Measurements from ENCODE around the gene ACAD9.
A peak's percentile ranks its signal among the peaks of the same experiment; 100 is the strongest.
"Not testable (repeated sequence)": the region's sequence is repeated elsewhere in the genome, so short reads cannot be mapped to it uniquely, and the experiment has no call there.

ACAD9 gene

DNA sequence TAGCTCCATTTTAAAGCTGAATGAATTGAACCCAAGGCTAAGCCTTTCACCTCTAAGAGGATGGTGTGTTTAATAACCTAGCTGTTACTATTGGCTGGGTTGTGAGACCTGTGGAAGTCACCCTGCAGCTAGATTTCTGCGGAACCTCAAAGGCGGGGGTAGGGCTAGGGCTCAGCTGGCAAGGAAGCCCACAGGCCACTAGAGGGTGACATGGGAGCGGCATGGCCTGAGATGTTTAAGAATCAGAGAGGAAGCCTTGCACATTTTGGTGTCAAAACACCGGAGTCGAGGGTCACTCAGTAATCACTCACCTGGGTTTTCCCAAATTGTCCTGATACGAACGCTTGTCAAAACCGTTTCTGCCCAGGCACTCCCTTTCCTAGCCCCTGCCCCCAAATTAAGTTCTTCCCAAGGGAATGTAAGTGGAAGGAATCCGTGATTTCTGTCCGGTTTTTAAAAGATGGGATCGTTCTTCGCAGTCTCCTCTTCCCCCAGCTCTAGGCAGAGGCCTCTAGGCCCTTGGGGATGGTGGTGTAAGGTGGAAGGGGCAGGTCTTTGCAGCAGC is 3.8 kb upstream of the ACAD9 start:
- ChIA-PET CTCF (interaction anchor here (0.6 to 1.8 kb wide), 5 partner anchors 9 to 258 kb away, joined by 3 to 7 read pairs (median 3); no protein-coding TSS in a partner anchor), POLR2A (interaction anchor here (1.0 to 1.5 kb wide), 3 partner anchors 8 to 178 kb away, joined by 4 to 5 read pairs (median 4); no protein-coding TSS in a partner anchor)
- peak; percentile 70 for DNase-seq (ENCODE audit: extremely low spot score)
- TF ChIP-seq FOXM1 (IDR thresholded peaks at IDR 0.05; ENCODE audit: borderline replicate concordance) (no peak), L3MBTL2 (conservative IDR thresholded peaks at IDR 0.05) (no peak), ZNF384 (IDR thresholded peaks at IDR 0.05) (no peak), NFRKB (IDR thresholded peaks at IDR 0.05) (no peak)
- TF ChIP-seq, protein P1, sequence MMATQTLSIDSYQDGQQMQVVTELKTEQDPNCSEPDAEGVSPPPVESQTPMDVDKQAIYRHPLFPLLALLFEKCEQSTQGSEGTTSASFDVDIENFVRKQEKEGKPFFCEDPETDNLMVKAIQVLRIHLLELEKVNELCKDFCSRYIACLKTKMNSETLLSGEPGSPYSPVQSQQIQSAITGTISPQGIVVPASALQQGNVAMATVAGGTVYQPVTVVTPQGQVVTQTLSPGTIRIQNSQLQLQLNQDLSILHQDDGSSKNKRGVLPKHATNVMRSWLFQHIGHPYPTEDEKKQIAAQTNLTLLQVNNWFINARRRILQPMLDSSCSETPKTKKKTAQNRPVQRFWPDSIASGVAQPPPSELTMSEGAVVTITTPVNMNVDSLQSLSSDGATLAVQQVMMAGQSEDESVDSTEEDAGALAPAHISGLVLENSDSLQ (IDR thresholded peaks at IDR 0.05): no peak

DNA sequence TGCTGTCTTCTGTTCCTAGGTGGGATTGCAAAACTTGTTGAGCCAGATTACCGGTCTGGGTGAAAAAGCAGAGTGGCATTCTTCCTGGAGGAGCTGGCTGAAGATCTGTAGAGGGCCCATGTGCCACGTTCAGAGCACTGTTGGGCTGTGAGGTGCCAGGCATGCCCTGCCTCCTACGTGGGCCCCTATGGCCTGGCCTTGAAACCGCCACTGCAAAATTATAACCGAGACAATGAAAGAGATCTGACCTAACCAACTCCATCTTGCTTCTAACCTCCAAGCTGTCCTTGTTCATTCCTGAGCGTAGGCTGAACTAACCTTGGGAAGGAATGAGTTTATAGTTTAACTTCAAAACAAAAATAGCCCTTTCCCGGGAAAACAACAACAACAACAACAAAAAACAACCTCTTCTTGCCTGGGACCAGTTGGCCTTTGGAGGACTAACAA is 1.4 kb upstream of the ACAD9 start:
- ChIA-PET CTCF (interaction anchor here (0.8 to 2.8 kb wide), 2 partner anchors 195 to 198 kb away, joined by 3 to 8 read pairs; no protein-coding TSS in a partner anchor), POLR2A (interaction anchor here (0.6 to 2.8 kb wide), 14 partner anchors 10 to 228 kb away, joined by 3 to 17 read pairs (median 4); partner anchors contain the start of gene RPN1)
- DNase-seq (ENCODE audit: extremely low spot score): no peak
- no peak for TF ChIP-seq HDGF (IDR thresholded peaks at IDR 0.05; ENCODE audit: borderline replicate concordance)
- no peak for TF ChIP-seq SP1 (IDR thresholded peaks at IDR 0.05)
- TF ChIP-seq FOXK2 (IDR thresholded peaks at IDR 0.05): no peak
- TF ChIP-seq LEF1 (IDR thresholded peaks at IDR 0.05; ENCODE audit: borderline replicate concordance): no peak
- TF ChIP-seq CTBP1 (IDR thresholded peaks at IDR 0.05; ENCODE audit: borderline replicate concordance): no peak
- TF ChIP-seq BHLHE40 (IDR thresholded peaks at IDR 0.05; ENCODE audit: borderline replicate concordance): no peak
- TF ChIP-seq SUZ12 (IDR thresholded peaks at IDR 0.05): no peak
- TF ChIP-seq, protein P1 (IDR thresholded peaks at IDR 0.05): no peak
- TF ChIP-seq TARDBP (IDR thresholded peaks at IDR 0.05): no peak
- TF ChIP-seq ZNF384 (IDR thresholded peaks at IDR 0.05): no peak
- TF ChIP-seq ELF4 (IDR thresholded peaks at IDR 0.05): no peak
- TF ChIP-seq ARNT (IDR thresholded peaks at IDR 0.05): no peak
- TF ChIP-seq FOXM1 (IDR thresholded peaks at IDR 0.05; ENCODE audit: borderline replicate concordance): no peak
- TF ChIP-seq FOXA1 (IDR thresholded peaks at IDR 0.05): no peak

DNA sequence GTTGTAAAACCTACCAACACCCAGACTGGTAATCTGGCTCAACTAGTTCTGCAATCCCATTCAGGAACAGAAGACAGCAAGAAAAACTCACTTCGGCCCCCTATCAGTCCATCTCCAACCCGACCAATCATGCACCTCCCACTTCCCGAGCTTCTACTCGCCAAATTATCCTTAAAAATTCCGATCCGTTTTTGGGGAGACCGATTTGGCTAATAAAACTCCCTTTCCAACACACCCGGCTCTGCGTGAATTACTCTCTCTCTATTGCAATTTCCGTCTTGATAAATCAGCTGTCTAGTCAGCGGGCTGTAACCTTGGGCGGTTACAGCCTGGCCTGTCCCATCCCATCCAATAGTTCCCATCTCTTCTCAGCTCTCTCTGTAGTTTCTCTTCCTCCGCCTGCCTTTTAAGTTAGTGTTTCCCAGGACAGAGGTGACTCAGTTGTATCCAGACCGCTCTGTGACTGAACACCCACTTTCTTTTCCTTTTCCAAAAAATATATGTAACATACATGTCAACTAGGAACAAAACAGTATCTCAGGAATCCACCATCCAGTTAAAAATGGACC is 780 bp upstream of the ACAD9 start:
- DNase-seq (ENCODE audit: extremely low spot score): no peak
- ChIA-PET POLR2A (interaction anchor here (0.8 to 2.8 kb wide), 15 partner anchors 8 to 228 kb away, joined by 3 to 17 read pairs (median 4); partner anchors contain the start of gene RPN1), CTCF (interaction anchor here (2.8 kb wide), 1 partner anchor 198 kb away, joined by 8 read pairs; no protein-coding TSS in a partner anchor)
- TF ChIP-seq FOXM1 (IDR thresholded peaks at IDR 0.05; ENCODE audit: borderline replicate concordance) (no peak), ARNT (IDR thresholded peaks at IDR 0.05) (no peak), ELF4 (IDR thresholded peaks at IDR 0.05) (no peak), FOXA1 (IDR thresholded peaks at IDR 0.05) (no peak)
- TF ChIP-seq, protein P1 (IDR thresholded peaks at IDR 0.05): no peak

DNA sequence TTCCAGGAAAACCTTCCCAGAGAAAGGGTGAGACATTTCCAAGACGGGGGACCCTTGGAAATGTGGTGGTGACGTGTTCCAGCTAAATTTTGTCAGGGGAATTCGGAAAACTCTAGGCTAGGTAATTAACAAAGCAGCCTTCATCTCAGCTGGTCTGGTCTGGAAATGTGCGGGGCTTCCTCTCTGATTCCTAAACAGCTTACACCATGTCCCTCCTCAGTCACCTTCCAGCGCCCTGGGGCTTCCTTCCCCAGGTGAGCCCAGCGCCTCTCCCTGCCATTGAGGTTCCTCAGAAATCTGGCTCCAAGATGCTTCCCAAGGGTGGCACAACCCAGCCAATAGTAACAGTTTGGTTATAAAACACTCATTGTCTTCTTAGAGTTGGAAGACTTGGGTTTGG is 571 bp downstream of the ACAD9 start:
- POLR2A ChIA-PET: interaction anchor here (0.9 to 2.8 kb wide), 5 partner anchors 9 to 199 kb away, joined by 3 to 17 read pairs (median 4); no protein-coding TSS in a partner anchor
- peak; percentile 25 for DNase-seq (ENCODE audit: extremely low spot score)
- TF ChIP-seq ARNT (IDR thresholded peaks at IDR 0.05) (no peak), BHLHE40 (IDR thresholded peaks at IDR 0.05; ENCODE audit: borderline replicate concordance) (no peak), NFRKB (IDR thresholded peaks at IDR 0.05) (no peak), FOXM1 (IDR thresholded peaks at IDR 0.05; ENCODE audit: borderline replicate concordance) (no peak), L3MBTL2 (conservative IDR thresholded peaks at IDR 0.05) (no peak), CTBP1 (IDR thresholded peaks at IDR 0.05; ENCODE audit: borderline replicate concordance) (no peak), TARDBP (IDR thresholded peaks at IDR 0.05) (no peak), HDGF (IDR thresholded peaks at IDR 0.05; ENCODE audit: borderline replicate concordance) (no peak), LEF1 (IDR thresholded peaks at IDR 0.05; ENCODE audit: borderline replicate concordance) (no peak), ELF4 (IDR thresholded peaks at IDR 0.05) (no peak), FOXK2 (IDR thresholded peaks at IDR 0.05) (no peak), SUZ12 (IDR thresholded peaks at IDR 0.05) (no peak), SP1 (IDR thresholded peaks at IDR 0.05) (no peak), FOXA1 (IDR thresholded peaks at IDR 0.05) (no peak), ZNF384 (IDR thresholded peaks at IDR 0.05) (no peak)
- TF ChIP-seq, protein P1 (IDR thresholded peaks at IDR 0.05): no peak
- CTCF ChIA-PET: interaction anchor here (2.8 kb wide), 1 partner anchor 200 kb away, joined by 8 read pairs; no protein-coding TSS in a partner anchor

DNA sequence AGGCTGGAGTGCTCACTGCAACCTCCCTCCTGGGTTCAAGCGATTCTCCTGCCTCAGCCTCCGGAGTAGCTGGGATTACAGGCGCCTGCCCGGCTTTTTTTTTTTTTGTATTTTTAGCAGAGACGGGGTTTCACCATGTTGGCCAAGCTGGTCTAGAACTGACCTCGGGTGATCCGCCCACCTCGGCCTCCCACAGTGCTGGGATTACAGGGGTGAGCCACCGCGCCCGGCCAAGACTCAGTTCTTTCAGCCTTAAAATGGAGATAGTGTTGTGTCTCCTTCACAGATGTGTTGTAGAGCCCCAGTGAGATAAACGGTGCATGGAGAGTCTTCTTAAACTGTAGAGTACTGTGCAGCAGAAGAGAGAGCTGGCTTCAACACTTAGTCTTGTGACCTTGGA is 1.0 kb downstream of the ACAD9 start:
- DNase-seq (ENCODE audit: extremely low spot score); CTCF ChIA-PET: not testable (repeated sequence)
- POLR2A ChIA-PET: interaction anchor here (0.9 kb wide), 1 partner anchor 154 kb away, joined by 3 read pairs; no protein-coding TSS in a partner anchor

DNA sequence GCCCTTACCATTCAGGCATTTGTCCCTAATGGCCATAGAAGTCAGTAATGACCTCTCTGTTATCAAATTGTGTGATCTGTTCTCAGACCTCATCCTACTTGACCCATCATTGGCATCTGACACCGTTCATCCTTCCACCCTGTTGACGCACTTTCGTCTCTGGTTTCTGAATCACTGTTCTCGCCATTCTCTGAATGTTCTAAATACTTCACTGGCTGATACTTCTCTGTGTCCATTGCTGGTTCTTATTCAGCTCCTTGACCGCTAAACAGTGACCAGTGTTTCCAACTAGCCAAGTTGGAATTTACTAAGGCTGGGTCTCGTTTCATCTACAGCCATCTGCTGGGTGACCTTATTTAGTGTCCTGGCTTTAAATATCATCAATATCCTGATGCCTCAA is 2.2 kb downstream of the ACAD9 start:
- no peak for TF ChIP-seq FOXM1 (IDR thresholded peaks at IDR 0.05; ENCODE audit: borderline replicate concordance)
- TF ChIP-seq, protein P1 (IDR thresholded peaks at IDR 0.05): no peak
- TF ChIP-seq LEF1 (IDR thresholded peaks at IDR 0.05; ENCODE audit: borderline replicate concordance): no peak
- no peak for TF ChIP-seq FOXK2 (IDR thresholded peaks at IDR 0.05)
- TF ChIP-seq FOXA1 (IDR thresholded peaks at IDR 0.05): no peak
- TF ChIP-seq ARNT (IDR thresholded peaks at IDR 0.05): no peak
- no peak for TF ChIP-seq ELF4 (IDR thresholded peaks at IDR 0.05)
- TF ChIP-seq CTBP1 (IDR thresholded peaks at IDR 0.05; ENCODE audit: borderline replicate concordance): no peak
- no peak for TF ChIP-seq SUZ12 (IDR thresholded peaks at IDR 0.05)
- no peak for TF ChIP-seq BHLHE40 (IDR thresholded peaks at IDR 0.05; ENCODE audit: borderline replicate concordance)
- TF ChIP-seq HDGF (IDR thresholded peaks at IDR 0.05; ENCODE audit: borderline replicate concordance): no peak
- no peak for TF ChIP-seq TARDBP (IDR thresholded peaks at IDR 0.05)
- no peak for TF ChIP-seq L3MBTL2 (conservative IDR thresholded peaks at IDR 0.05)
- TF ChIP-seq NFRKB (IDR thresholded peaks at IDR 0.05): no peak
- TF ChIP-seq ZNF384 (IDR thresholded peaks at IDR 0.05): no peak
- TF ChIP-seq SP1 (IDR thresholded peaks at IDR 0.05): no peak
- no peak for DNase-seq (ENCODE audit: extremely low spot score)
- CTCF ChIA-PET: no interaction called here
- POLR2A ChIA-PET: no interaction called here
